NCI-H2081 treated with DMSO at 0.1 percent for 48 hours (cell line): ENCODE data around the gene XRCC6.
"Not testable (repeated sequence)": the region's sequence is repeated elsewhere in the genome, so short reads cannot be mapped to it uniquely, and the experiment has no call there.

Experiments used
- DNase-seq: peaks from one replicate; lab custom pipeline; 2025; lab: John Stamatoyannopoulos, UW

The XRCC6 gene

DNA sequence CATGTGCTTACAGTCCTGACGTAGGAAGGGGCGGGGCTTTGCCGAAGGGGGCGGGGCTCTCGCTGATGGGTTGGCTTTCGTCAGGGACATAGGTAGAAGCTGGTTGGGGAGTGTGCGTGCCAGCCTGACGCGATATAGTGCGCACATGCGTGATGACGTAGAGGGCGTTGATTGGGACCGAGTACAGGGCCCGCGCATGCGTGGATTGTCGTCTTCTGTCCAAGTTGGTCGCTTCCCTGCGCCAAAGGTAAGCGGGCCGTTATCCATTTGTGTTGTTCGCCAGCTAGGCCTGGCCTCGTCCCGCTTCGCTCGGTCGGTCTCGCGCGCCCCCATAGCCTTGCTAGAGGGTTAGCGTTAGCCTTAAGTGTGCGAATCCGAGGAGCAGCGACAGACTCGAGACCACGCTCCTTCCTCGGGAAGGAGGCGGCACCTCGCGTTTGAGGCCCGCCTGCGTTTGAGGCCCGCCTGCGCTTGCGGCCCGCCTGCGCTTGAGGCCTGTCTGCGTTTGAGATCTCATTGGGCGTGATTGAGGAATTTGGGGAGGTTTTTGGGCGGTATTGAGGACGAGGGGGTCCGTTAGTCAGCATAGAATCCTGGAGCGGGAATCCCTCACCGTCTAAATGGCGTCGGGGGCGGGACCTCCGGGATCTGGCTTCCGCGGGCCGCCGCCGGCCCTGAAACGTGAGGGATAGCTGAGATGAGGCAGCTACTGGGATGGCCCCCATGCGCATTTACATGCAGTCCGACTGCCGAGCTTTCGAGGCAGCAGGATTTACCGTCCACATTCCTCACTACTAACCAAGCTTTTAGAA lies at the start of gene XRCC6:
TSS of gene XRCC6 (plus strand) at position 197 of the 812 bp plus-strand sequence. CDS start 710 bp downstream, outside the sequence.
- DNase-seq = peak; percentile 95

DNA sequence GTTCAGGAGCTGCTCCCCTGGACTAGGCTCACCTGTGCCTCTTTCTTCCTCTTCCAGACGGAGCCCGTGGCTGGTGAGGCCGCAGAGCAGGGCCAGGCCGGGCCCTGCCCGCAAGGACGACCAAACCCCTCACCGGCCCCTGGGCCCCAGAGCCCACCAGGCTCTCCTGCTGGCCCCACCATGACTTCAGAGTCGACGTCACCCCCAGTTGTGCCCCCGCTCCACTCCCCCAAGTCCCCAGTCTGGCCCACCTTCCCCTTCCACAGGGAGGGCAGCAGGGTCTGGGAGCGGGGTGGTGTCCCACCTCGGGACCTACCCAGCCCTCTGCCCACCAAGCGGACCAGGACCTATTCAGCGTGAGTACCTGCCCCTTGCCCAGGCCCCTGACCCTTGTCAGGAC lies 49.3 kb upstream of the XRCC6 start:
- no peak for DNase-seq

DNA sequence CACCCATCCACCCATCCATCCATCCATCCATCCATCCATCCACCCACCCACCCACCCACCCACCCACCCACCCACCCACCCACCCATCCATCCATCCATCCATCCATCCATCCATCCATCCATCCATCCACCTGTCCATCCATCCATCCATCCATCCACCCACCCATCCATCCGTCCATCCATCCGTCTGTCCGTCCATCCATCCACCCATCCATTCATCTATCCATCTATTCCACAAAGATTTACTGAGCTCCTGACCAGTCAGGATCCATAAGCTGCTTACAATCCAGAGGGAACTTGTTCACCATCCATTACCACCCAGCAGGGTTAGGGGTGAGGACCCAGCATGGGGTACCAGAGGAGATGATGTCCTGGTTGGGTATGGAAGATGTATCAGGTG lies 48.8 kb upstream of the XRCC6 start:
- DNase-seq = not testable (repeated sequence)

DNA sequence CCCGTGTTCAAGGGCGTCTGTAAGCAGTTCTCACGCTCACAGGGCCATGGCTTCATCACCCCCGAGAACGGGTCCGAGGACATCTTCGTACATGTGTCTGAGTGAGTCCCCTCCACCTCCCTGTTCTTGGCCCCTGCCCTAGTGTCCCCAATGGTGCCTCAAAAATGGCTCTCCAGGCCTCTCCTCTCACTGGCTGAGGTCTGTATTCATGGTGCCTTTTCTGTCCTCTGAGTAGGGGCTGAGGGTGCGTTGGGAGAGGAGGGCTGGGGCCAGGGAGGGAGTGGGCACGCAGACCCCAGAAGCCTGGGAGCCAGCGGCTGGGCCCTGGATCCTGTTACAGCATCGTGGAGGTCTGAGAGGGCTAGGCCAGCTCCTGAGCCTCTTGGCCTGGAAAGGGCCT lies 47.4 kb upstream of the XRCC6 start:
- DNase-seq = no peak

DNA sequence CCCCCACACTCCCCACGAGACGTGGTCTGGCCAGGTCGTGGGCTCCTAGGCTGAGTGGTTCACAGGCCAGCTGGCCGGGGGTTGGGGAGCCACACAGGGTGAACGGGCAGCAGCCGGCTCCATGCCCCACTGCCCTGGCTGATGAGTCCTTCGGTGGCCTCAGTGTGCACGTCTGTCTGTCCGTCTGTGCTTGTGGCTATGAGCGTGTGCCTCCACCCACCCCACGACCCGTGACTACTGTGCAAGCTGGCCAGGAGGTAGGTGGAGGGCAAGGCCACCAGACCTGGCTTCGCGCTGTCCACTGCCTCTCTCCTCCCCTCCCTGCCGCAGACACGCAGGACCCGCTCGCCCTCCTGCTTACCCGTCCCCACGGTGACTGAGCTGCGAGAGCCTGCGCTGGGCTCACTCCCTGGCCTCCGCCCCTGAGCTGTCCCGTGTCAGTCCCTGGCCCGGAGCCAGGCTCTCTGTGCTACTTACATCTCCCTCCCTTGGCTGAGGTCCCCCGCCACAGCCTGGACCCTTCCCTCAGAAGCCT lies 46.2 kb upstream of the XRCC6 start:
- no peak for DNase-seq

DNA sequence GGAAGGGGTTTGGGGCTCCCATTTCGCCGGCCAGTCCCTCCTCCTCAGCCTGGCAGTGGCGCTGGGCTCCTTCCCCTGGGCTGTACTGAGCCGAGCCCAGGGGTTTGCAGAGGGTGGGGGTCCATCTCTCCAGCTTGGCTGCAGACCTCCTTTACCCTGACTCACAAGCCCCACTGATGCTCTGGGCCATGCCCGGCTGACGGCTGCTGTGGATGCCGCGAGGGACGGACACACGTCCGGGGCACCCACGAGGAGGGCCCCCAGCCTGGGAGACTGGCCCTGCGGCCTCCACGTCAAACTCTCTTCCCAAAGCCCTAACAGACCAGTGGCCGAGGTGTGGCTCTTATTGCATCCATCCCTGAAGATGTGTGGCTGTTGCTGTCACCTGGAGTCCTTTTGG lies 45.6 kb upstream of the XRCC6 start:
- DNase-seq = no peak

DNA sequence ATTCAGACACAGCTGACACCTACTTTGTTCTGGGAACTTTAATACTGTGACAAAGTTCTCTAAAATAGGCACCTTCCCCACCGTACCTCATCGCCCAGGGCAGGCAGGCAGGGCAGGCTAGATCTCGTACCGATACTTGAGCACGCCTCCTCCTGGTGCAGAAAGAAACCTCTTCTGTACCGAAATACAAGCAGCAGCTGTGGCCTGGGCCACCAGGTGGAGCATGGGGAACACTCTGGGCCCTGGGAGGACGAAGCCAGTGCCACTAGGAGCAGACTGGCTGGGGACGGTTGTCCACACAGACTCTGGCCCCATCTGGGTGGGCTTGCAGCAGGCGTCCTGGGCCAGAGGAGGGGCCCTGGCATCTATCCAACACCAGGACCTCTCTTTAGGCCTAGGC lies 44.2 kb upstream of the XRCC6 start:
- DNase-seq = no peak

DNA sequence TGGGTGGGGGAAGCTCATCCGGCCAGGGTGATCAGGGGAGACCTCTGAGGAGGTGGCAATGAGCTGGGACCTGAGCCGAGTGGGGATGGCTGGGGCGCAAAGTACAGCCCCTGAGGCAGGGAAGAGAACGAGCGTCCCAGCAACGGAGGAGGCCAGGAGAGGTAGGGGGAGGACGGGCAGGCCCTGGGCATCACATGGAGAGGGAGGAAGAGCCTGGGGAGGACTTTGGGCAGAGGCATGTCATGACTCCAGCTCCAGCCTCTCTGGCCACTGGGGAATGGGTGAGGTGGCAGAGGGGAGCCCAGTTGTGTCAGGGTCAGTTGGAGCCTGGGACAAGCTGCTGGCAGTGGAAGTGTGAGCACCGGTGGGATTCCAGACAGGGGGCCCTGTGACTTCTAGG lies 43.0 kb upstream of the XRCC6 start:
- no peak for DNase-seq

DNA sequence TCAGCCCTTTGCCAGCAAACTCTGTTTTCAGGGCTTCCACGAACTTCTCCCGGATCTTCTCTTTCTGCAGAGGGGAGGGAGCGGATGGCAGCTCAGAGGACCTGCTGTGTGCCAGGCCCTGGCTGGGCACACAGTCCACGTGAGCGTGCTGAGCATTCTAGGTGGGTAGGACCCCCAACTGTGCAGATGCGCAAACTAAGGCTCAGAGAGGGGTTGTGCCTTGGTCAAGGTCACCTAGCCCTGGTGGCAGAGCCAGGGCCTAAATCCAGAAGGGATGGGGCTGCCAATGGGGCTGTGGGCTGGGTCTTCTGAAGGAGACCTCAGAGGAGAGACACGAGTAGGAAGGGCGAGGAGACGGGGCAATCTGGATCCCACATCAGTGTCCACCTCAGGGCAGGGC lies 42.3 kb upstream of the XRCC6 start:
- no peak for DNase-seq

DNA sequence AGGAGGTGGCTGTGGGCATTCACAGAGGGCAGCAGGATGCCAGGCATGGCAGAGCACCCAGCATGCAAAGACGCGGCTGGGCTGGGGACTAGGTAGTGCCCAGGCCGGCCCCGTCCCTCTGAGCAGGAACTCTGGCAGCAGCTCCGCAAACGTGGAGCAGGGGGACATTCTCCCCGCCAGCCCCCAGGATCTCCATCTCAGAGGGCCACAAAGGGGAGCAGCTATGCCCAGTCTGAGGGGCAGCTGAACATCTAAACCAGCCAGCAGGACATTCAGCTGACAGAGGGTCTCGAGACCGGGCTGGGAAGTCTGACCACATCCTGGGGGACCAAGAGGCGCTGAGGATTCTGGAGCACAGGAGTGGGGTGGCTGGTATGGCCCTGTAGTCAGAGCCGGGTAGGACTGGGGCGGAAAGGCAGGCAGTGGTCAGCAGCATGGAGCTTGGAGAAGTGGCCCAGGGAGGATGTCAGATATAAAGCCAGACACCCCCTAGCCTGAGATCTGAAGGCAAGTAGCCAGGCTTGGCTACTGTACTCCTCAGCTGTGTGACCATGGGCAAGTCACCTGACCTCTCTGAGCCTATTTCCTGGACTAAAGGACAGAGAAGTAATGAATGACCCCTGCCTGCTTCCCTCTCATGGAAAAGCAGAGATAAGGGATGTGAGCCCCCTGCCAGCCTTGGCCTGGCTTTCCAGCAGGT lies 41.6 kb upstream of the XRCC6 start:
- no peak for DNase-seq

DNA sequence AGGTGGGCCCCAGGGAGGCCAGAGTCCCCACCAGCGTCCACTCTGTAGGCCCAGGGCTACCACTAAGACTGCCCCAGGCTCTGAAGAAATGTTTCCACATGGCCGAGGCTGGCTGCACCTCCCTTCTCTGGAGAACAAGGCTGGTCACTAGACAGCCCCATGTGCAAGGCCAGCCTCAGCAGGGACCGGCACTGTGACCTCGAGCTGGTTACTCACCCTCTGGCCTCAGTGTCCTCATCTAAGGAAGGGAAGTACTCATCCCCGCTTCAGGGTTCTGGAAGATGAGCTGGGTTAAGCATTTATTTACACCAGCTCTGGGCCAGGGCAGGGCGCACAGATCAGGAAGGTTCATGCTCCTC lies 41.1 kb upstream of the XRCC6 start:
- DNase-seq = no peak

DNA sequence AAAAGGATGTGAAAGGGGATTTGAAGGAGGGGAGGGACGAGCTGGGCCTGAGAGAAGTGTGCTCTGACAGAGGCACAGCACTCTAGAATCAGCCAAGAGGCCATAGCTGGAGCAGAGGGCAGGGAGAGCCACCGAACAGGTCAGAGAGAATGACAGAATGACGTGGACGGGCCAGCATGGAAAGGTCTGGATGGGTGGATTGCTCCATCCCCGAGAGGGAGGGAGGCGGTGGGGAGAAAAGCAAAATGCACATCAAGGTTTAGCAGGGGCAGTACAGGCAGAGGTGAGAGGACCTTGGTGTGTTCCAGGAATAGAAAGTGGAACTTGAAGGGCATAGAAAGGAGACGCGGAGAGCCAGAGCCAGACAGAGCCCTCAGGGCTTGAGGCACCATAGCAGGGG lies 38.4 kb upstream of the XRCC6 start:
- no peak for DNase-seq

DNA sequence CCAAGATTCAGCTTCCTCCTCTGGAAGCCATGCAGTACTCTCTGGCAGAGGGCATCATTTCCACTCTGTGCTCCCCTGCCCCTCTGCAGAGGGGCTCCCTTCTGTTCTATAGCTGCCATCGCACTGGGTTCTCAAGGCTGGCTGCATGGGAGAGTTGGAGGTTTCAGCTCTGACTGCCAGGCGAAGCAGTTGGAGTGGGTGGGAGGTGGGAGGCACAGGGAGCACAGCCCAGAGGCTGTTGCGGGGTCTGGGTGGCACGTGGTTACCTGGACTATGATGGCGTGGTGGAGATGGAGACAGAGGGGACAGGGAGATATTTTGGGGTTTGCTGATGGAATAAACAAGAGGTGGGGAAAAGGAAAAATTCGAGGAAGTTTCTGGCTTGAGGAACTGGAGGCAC lies 36.2 kb upstream of the XRCC6 start:
- no peak for DNase-seq

DNA sequence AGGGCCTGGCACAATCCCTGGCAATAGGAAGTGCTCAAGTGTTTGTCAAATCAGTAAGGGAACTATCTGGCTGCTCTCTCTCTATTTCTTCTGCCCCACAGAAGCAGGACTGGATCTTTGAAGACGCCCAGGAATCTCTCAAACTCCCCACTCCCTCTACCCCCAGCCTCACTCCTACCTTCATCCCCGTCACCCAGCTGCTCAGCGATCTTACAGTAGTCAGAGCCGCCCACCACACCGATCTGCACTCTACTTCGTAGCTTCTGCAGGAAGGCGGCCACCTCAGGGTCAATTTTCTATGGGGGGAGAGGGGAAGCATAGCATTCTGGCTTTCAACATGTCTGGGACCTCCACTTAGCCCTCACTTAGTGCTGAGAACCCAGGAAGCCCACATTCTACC lies 35.2 kb upstream of the XRCC6 start:
- no peak for DNase-seq

DNA sequence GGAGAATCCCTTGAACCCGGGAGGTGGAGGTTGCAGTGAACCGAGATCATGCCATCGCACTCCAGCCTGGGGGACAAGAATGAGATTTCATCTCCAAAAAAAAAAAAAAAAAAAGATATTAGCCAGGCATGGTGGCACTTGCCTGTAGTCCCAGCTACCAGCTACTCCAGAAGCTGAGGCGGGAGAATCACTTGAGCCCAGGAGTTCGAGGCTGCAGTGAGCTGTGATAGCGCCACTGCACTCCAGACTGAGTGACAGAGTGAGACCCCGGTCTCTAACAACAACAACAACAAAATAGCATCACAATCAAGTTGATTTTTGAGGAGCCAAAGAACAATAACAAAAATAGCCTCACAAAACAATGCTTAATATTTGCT lies 33.8 kb upstream of the XRCC6 start:
- no peak for DNase-seq

DNA sequence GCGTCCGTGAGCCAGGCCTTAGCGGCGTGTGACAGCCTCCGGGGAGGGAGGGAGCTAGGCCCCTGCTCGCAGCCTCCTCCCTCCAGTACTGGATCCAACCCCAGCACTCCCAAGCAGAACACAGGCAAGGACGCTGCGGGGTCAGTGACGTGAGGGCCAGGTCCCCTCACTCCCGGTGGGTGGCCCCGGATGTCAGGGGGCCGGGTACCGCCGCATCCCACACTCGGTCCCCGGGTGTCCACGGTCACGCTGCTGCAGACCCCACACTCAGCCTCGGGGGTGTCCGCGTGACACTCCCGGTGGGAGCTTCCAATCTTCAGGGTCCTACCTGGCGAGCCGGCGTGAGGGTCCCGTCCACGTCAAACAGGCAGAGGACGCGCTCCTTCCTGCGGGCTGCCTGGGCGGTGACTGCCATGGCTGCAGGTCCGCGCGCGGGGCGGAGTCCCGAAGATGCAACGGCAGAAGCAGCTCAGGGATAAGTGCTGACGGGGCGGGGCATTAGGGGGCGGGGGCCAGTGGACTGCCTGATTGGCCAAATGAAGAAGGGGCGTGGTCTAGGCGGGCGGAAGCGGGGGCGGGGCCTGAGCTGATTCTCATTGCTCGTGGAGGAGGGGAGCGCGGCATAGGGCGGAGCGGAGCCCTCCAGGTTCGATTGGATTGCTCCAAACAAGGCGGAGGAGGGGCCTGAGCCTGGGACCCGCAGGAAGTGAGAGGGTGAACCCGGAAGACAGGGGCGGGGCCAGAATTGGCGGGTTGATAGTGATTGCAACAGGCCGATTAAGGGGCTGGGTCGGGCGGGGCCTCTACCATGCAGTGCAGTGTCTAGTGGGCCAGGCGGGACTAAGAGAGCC lies 31.5 kb upstream of the XRCC6 start, which contains the start of gene PMM1:
TSS of gene PMM1 (minus strand) at position 450 of the 851 bp plus-strand sequence. CDS start at position 415, 35 bp downstream.
- DNase-seq = peak; percentile 86

DNA sequence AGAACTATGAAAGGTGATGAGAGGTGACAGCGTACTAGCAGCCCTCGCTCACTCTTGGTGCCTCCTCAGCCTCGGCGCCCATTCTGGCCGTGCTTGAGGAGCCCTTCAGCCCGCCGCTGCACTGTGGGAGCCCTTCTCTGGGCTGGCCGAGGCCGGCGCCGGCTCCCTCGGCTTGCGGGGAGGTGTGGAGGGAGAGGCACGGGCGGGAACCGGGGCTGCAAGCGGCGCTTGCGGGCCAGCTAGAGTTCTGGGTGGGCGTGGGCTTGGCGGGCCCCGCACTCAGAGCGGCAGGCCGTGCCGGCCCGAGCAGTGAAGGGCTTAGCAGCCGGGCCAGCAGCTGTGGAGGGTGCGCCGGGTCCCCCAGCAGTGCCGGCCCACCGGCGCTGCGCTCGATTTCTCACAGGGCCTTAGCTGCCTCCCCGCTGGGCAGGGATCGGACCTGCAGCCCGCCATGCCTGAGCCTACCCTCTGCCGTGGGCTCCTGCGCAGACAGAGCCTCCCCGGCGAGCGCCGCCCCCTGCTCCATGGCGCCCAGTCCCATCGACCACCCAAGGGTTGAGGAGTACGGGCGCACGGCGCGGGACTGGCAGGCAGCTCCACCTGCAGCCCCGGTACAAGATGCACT lies 27.6 kb upstream of the XRCC6 start:
- DNase-seq = not testable (repeated sequence)

DNA sequence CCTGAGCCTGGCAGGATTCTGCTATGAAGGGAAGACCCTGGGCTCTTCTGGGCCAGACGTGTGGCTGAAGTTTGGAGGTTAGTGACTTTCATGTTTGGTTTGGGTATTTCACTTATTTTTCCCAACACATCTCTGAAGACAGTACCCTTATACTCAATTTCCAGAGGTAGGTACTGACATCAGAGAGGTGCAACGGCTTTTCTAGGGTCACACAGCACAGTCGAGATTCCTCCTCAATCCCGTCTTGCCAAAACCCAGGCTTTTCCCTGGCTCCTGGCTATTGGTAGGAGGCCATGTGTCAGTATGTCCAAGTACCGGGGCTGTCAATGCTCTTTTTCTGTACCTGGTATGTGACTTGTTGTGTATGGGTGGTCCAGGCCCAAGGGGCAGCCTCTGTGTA lies 25.4 kb upstream of the XRCC6 start:
- DNase-seq = no peak

DNA sequence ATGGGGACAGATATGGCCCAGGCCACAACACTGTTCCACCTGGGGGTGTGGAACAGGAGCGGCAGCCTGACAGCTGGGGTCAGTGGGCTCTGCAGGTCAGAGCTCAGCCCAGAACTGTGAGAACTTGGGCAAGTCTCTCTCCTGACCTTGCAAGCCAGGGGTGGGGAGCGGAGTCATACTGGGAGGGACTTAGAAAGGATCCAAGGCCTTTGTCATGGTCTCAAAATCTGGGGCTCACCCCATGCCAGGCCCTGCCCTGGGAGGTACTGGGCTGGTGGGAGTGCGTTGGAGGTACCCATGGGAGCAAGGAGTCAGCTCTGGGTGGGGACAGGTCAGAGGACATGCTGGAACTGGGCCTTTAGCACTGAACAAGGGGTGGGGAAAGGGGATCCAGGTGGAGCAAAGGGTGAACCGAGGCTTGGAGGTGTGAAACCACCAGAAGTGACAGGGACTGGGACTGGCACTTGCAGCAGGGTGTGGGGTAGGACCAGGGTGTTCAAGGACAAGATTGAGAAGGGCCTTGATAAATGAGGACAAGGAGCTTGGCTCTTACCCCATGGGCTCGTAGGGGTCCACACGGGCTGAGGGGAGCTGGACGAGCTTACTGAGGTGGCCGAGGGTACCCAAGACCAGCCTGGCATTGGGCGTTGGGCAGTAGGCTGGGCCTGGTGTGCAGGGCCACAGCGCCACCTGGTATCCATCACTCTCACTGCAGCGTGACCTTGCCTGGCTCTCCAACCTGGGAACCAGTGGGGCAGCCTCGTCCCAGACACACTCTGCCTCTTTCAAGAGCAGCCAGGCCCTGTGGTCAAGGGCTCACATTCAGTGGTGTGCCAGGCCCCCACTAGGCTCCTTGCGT lies 24.1 kb upstream of the XRCC6 start:
- DNase-seq = no peak

DNA sequence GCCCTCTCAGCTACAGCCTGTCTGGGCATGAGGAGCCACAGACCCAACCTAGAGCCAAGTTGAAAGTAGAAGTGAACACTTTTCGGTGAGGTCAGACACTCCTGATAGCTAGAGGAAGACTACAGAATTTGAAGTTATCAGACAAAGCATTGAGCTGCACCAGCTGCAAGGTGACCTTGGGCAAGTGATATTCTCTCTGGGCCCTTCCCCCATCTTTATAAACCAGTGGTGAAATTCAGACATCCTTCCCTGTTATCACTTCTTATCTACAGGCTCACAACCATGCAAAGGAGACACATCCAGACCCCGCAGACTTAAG lies 23.5 kb upstream of the XRCC6 start:
- no peak for DNase-seq

DNA sequence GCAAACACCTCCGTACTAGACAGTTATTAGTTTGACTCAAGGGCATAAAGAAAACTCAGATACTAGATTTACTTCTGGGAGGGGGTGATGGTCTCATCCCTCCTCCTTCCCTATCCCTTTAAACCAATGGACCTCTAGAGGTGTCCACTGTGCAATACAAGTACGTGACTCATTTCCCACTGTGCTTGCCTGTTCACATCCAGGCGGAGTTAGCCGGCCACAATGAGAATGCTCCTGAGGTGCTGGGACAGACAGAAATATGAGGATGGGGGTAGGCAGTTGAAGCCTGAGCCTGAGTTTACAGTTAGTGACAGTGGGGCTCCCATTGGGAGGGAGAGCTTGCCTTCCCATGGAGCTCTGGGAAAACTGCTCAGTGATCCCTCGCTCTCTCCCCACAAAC lies 23.0 kb upstream of the XRCC6 start:
- DNase-seq = no peak
